Forelimb muscle (tissue), 1 donor: Measurements from ENCODE around the gene TEPSIN. TPM values are rescaled to one million over a fixed set of nuclear protein-coding genes. Genes with fewer than 3 reads are reported as not detected.

Experiments used
- DNase-seq: peaks from one replicate; pipeline ENCODE4 v3.0.0-alpha.2; 2013; ENCODE audit warnings: low read depth
- polyA plus RNA-seq: library from polyadenylated mRNA; unstranded; fragments of 120-200 nt; gene quantifications from one replicate; pipeline ENCODE4 v1.2.1, GENCODE V29; 2013; ENCODE audit not compliant: insufficient read length

The TEPSIN gene, protein sequence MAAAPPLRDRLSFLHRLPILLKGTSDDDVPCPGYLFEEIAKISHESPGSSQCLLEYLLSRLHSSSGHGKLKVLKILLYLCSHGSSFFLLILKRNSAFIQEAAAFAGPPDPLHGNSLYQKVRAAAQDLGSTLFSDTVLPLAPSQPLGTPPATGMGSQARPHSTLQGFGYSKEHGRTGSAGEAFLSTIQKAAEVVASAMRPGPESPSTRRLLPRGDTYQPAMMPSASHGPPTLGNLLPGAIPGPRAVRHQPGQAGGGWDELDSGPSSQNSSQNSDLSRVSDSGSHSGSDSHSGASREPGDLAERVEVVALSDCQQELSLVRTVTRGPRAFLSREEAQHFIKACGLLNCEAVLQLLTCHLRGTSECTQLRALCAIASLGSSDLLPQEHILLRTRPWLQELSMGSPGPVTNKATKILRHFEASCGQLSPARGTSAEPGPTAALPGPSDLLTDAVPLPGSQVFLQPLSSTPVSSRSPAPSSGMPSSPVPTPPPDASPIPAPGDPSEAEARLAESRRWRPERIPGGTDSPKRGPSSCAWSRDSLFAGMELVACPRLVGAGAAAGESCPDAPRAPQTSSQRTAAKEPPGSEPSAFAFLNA
- polyA plus RNA-seq, result 15.5 TPM

DNA sequence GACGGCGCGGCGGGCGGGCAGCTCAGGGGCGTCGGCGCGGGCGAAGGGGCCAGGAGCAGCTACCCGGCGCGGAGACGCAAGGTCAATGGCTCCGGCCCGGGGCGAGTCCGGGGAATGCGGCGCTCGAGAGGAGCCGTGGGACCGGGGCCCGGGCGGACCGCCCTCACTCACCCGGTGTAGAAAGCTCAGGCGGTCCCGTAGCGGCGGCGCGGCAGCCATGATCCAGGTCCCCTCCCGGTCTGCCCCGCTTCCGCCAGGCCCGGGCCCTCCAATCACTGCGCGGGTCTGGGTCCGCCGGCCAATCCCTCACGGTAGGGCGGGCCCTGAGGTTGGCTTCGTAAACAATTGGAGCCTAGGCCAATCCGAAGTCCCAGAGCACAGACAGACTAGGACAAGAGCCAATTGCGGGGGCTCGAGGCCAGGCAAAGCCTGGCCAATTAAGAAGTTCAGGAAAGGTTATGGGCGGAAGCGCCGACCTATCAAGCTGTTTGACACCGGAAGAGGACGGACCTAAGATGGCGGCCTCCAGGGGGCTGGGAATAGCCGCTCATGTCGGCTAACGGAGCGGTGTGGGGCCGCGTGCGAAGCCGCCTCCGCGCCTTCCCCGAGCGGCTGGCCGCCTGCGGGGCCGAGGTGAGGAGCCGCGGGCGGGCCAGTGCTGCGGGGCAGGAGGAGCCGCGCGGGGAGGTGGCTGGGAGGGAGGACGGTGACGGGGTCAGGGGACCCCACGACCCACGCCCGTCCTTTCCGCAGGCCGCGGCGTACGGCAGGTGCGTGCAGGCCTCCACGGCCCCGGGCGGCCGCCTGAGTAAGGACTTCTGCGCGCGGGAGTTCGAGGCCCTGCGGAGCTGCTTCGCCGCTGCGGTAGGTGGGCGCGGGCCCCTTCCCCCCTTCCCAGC lies at the start of gene TEPSIN, which contains the start of gene NDUFAF8:
Gene TEPSIN, minus strand, starts transcription at position 241 of the 899 bp plus-strand sequence. Its CDS starts 22 bp downstream, at position 219.
Gene NDUFAF8, plus strand, starts transcription at position 504 of the 899 bp plus-strand sequence. Its CDS starts 46 bp downstream, at position 550.
- DNase-seq, result peak; percentile 99

DNA sequence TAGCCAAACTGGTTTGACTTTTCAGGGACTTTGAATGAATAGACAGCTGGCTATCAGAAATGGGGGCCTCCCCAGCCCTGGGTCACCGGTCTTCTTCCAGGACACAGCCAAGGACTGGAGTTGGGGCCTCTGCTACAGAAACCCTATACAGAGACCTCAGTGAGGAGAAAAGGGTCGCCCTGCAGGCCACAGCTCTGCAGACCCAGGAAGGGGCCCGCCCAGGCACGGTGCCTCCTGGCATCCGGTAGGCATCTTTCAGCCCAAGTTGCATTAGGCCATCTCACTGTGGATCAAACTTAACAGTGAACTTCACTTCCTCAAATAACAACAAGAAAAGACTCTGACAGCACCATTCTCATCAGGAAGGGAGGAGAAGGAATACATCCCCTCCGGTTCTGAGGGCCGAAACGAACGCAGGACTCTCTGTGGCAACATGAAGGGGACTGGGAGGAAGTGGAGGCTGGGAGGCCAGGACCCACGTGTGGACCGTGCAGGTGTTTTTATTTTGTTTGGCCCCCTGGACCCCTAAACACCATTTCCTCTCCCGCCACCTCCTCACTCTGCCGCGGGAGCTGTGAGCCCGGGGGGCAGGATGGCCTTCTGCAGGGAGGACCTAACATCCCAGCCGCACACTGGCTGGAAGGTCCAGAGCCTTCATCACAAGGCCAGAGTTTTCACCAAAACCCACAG lies 49.0 kb upstream of the TEPSIN start:
- no peak for DNase-seq

DNA sequence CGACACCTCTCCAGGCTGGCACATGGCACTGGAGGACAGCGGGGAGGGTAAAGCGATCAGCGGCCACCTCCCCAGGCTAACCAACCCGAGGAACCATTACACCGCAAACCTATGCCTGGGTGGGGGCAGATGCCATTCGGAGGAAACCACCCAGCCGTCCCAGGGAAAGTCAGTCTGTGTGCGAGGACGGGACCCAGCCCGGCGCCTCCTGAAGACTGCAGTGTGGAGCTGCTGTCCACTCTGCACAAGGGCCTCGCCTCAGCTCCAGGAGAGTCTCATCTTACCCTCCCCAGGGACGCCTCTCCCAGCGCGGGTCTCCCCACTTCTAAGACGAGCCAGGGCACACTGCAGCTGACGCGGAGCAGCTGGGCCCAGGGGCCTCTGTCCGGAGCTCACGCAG lies 48.3 kb upstream of the TEPSIN start:
- no peak for DNase-seq

DNA sequence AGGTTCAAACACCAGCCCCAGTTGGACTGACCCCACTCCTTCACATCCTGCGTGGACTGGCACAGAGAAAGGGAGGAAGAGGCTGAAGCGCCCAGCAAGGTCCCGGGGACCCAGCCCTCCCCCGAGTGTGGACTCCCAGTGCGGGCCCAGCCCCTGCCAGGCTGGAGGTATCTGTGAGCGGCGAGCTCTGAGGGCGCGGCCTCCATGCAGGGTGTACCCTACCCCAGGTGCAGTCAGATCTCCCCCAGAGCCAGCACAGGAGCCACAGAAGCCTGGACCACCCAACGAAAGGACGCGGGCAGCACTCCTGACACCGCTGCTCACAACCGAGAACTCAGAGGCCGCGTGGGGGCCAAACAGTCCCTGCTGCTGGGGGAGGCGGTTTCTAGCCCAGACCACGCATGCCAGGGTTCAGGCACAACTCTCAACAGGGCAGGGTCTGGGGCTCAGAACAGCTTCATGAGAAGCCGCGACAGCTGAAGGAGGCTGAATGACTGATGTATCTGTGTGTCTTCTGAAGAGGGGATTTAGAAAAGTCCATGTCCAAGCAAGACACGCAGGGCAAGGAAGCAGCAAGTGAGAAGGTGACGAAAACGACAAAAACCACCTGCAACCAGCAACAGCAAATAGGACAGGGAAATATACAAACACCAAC lies 47.8 kb upstream of the TEPSIN start:
- no peak for DNase-seq

DNA sequence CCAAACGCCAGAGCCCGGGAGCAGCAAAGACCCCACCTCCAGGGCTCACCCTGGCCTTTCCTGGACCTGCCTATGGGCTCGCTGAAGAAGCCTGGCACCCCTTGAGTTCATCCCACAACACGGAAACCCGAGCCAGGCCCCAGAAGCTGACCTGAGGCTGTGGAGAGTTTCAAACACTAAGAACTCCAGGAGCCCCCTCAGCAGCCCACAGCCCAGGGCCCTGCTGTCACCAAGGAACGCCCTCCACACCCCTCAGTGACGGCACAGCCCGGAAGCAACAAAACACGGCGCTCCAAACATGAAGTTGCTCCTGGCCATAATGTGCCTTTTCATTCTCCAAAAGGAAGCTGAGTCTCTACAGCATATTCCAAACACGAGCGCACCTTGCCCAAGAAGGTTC lies 47.0 kb upstream of the TEPSIN start:
- no peak for DNase-seq

DNA sequence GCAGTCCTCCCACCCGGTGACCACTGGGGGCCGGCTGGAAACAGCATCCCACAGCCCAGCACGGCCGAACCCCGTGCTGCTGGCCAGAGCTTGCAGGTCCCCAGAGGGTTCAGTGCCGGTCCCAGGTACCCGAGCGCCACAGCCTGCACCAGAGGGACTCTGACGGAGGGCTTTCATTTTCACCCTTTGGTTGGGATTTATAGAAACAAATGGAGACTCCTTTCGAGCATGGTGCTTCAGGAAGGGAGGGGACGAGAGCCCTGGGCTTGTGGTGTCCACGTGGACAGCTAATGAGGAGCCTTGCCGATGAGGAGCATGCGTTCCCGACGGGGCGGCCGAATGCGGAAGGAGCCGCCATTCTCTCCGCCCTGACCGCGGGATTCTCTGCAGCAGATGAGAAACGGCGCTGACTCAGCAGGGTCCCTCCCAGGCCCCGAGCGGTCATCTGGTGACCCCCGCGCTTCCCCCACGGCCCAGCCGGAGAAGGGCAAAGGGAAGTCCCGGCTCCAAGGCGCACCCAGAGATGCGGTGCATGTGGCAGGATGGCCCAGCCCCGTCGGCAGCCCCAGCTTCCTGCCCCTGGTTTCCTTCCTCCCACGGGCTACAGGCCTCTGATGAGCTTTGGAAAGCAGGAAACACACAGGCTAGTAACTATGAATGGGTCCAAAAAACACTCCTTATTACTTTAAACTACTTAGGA lies 46.5 kb upstream of the TEPSIN start:
- DNase-seq, result no peak

- DNase-seq, result no peak
These were observed 44.0 kb upstream of the TEPSIN start for GRCh38 chr17:81282876-81283275.

DNA sequence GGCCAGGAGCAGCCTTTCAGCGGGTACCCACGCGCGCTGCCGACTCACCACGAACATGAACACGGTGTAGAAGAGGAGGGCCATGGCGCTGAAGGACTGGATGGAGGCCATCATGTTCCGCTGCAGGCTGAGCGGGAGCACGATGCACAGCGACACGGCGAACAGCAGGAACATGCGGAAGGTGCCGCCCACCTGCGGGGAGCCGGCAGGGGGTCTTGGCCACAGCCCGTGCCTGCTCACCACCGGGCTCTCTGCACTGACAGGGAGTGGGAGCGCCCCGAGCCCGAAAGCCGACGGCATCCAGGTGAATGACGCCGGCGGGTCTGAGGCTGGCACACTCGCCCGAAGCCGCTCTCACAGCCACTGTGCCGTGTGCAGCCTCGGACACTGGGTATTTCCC lies 43.3 kb upstream of the TEPSIN start:
- DNase-seq, result no peak

- no peak for DNase-seq
These were observed 41.7 kb upstream of the TEPSIN start for GRCh38 chr17:81280571-81280970.

- no peak for DNase-seq
These were observed 40.7 kb upstream of the TEPSIN start for GRCh38 chr17:81279278-81280275.

DNA sequence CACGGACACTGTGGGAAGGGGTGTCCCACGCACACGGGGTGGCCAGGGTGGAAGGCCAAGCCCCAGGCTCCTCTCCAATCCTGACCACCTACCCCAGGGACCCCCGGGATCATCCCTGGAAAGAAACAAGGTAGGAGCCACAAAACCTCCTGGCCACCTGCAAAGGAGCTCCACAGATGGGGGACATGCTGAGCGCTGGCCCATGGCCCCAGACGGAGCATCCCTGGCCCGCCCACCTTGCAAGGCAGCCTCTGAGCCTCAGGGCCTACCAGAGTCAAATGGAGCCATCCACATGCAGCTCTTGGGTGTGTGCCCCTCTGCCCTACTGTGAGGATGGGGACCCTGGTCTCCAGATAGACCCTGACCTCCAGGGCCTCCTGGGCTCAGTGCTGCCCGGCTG lies 40.0 kb upstream of the TEPSIN start:
- DNase-seq, result no peak

DNA sequence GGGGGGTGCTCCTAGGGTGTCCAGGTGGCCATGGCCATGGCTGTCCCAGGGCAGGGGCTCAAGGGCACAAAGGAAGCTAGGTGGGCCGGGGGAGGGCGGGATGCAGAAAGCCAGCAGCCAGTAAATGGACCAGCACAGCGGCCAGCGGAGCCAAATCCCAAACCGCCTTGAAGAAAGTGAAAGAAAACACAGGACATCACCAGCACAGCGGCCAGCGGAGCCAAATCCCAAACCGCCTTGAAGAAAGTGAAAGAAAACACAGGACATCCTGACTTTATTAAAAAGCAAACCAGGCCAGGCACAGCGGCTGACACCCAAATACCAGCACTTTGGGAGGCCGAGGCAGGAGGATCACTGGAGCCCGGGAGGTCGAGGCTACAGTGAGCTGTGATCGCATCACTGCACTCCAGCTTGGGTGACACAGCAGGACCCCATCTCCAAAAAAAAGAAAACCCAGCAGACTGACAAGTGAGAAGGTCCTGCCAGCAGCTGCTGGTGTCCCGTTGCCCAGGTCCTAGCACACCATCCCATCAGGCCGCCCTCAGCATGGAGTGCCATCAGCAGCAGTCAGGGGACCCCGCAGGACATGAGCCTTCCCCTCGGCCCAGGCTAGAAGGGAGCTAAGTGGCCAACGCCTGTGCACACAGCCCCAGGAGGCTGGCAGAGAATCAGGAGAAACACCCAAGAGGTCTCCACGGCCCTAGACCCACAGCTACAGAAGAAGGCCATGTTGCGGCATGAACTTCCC lies 39.3 kb upstream of the TEPSIN start:
- DNase-seq, result no peak

GRCh38 chr17:81277421-81277820 lies 38.6 kb upstream of the TEPSIN start:
- no peak for DNase-seq

GRCh38 chr17:81276781-81277180 lies 37.9 kb upstream of the TEPSIN start:
- DNase-seq, result no peak

DNA sequence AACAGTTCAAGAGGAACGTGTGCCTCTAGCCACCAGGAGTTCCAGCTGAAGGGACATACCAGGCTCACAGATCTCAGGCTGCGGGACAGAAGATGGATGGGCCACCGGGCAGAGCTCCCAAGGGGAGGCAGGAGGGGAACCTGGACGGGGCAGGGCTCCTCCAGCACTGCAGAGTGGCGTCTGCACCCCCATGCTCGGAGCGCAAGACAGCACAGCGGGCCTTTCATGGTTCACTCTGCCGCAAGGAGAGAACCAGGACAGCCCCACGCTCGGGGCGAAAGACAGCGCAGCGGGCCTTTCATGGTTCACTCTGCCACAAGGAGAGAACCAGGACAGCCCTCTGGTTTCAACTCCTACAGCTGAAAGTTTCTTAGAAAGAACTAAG lies 35.6 kb upstream of the TEPSIN start:
- DNase-seq, result no peak

DNA sequence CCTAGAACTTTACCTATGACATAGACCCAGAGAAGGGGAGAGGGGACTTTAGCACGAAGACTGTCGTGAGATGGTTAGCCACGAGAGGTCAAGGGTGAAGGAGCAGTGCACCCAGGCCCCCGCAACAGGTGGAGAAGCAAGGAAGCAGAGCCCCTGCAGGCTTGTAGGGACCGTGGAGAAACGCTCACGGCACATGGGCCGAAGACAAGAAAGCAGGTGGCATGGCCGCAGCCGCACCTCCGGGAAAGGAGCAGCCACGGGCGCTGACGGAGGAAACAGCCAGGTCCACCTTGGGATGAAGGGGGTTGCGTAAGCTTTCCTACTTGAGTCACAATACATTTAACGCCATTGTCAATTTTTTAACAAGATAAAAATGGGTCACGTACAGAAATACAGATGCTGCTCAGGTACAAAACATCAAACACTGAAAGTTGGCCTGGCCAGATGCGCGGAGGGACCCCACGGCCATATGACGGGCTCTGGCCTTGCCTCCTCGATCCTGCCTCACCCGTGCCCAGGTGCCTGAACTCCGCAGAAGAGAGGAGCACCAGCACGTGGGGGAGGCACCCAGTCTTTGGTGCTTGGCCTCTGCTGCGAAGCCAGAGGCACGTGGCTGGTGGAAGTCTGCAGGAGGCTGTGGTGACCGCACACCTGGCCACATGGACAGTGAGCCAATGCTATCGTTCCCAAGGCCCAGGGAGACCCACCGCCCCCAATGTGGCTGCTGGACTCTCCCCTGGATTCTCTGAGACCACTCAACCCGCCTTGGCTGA lies 35.0 kb upstream of the TEPSIN start:
- no peak for DNase-seq

DNA sequence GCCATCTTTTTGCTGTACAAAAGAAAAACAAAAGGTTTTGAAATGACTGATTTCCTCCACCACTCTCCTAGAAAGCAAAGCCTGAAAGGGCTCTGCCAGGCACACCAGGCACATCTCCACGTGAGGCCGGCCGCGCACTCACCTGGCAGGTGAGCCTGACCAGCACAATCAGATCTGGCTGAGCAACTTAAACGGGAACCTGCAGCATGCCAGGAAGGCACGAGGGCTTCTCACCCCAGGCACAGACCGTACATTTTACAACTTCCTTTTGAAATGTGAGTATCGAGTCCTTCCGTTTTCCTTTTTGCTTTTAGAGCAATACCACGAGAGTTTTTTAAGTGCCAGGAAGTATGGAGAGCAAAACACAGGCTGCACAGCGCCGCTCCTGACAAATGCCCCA lies 33.8 kb upstream of the TEPSIN start:
- DNase-seq, result no peak

DNA sequence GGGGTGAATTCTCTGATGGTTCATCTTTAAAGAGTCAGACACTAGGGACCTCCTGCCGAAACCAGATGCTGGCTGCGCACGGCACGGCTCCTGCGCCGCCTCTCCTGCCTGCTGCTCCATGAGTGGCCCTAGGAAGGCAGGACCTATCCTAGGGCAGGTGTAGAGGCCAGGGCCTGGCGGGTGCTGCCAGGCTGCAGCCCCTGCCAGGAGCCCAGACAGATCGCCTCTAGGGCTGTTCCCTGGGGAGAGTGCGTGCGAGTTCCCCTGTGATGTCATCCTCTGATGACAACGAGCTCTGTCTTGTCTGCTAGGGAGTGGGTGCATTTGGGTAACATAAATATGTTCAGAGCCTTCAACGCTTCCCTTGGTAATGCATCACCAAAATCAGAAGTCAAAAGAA lies 32.4 kb upstream of the TEPSIN start:
- no peak for DNase-seq
